H1 (cell line): ENCODE data around the gene CASK. TPM values are rescaled to one million over a fixed set of nuclear protein-coding genes. Genes with fewer than 3 reads are reported as not detected.

Experiments
- CTCF ChIA-PET: fragments of 300-600 bp; sonication (Branson Sonifier 250); formaldehyde crosslinking; loops from one replicate; lab custom pipeline; 2021; ENCODE audit not compliant: partially characterized antibody; lab: Charles Lee
- POLR2A ChIA-PET: fragments of 300-600 bp; sonication (Branson Sonifier 250); formaldehyde crosslinking; loops from one replicate; lab custom pipeline; 2021; ENCODE audit warnings: inconsistent platforms; ENCODE audit not compliant: partially characterized antibody; lab: Charles Lee
- DNase-seq, 2 experiments: peaks; one replicate each; pipeline versions ENCODE4 v3.0.0 to v3.0.0-alpha.2; 2010 to 2022; ENCODE audit warnings: low spot score in 2 of 2, low read depth in 1 of 2, mixed read lengths in 1 of 2
- FAIRE-seq: peaks from 2 replicates; lab custom pipeline; 2011; peaks lifted over from hg19 to GRCh38; lab: Jason Lieb, UNC
- H2AFZ ChIP-seq: 2 replicates; pipeline ENCODE4 v1.8.1; 2012; ENCODE audit warnings: low read length, inconsistent platforms
- H2AK5ac ChIP-seq: 2 replicates; pipeline ENCODE4 v1.6.1; 2013; ENCODE audit warnings: low read depth, low read length
- H2BK120ac ChIP-seq: replicated peaks from 2 replicates; pipeline ENCODE3; 2013; ENCODE audit warnings: low read depth, low read length, inconsistent platforms
- H2BK12ac ChIP-seq: 2 replicates; pipeline ENCODE4 v1.6.1; 2013; ENCODE audit warnings: low read depth, low read length
- H2BK15ac ChIP-seq: 2 replicates; pipeline ENCODE4 v1.6.1; 2013; ENCODE audit warnings: low read length
- H2BK20ac ChIP-seq: 2 replicates; pipeline ENCODE4 v1.6.1; 2013; ENCODE audit warnings: low read length
- H2BK5ac ChIP-seq: 2 replicates; pipeline ENCODE4 v1.6.1; 2013; ENCODE audit warnings: low read depth, low read length
- H3K14ac ChIP-seq: 2 replicates; pipeline ENCODE4 v1.6.1; 2013; ENCODE audit warnings: inconsistent platforms; ENCODE audit not compliant: insufficient read length
- H3K18ac ChIP-seq: 2 replicates; pipeline ENCODE4 v1.6.1; 2013; ENCODE audit warnings: low read length; ENCODE audit errors: extremely low read depth
- H3K23ac ChIP-seq: 2 replicates; pipeline ENCODE4 v1.6.1; 2013; ENCODE audit warnings: inconsistent platforms; ENCODE audit not compliant: insufficient read length
- H3K23me2 ChIP-seq: 2 replicates; pipeline ENCODE4 v1.6.1; 2013; ENCODE audit warnings: low read depth, low read length
- H3K27ac ChIP-seq: 2 replicates; pipeline ENCODE4 v1.6.1; 2011; ENCODE audit warnings: low read depth, low read length, inconsistent platforms
- H3K27me3 ChIP-seq, 4 experiments: replicated peaks in 1 of 4; 1 replicate in 1 of 4; 2 replicates in 3 of 4; pipeline versions ENCODE4 v1.6.1 to v1.8.1; 2011 to 2013; ENCODE audit warnings: low read length in 3 of 4, mild to moderate bottlenecking in 3 of 4, inconsistent platforms in 2 of 4, mixed read lengths in 2 of 4, moderate library complexity in 1 of 4; ENCODE audit not compliant: control insufficient read depth in 3 of 4, insufficient read depth in 3 of 4; ENCODE audit errors: extremely low read depth in 1 of 4
- H3K36me3 ChIP-seq, 4 experiments: 2 replicates each; pipeline versions ENCODE4 v1.6.1 to v1.8.1; 2011 to 2013; ENCODE audit warnings: mild to moderate bottlenecking in 4 of 4, low read length in 3 of 4, moderate library complexity in 2 of 4, control low read depth in 1 of 4, inconsistent platforms in 1 of 4; ENCODE audit not compliant: insufficient read depth in 4 of 4, control insufficient read depth in 2 of 4
- H3K4ac ChIP-seq: replicated peaks from 2 replicates; pipeline ENCODE3; 2013; ENCODE audit warnings: low read length, low read depth, mixed read lengths, inconsistent platforms; ENCODE audit not compliant: insufficient read length
- H3K4me1 ChIP-seq, 4 experiments: replicated peaks in 1 of 4; 1 replicate in 1 of 4; 2 replicates in 3 of 4; pipeline versions ENCODE4 v1.6.1 to v1.8.1; 2011 to 2013; ENCODE audit warnings: low read length in 3 of 4, inconsistent platforms in 2 of 4, mixed read lengths in 1 of 4; ENCODE audit not compliant: insufficient read depth in 4 of 4, control insufficient read depth in 3 of 4
- H3K4me2 ChIP-seq, 2 experiments: 2 replicates each; pipeline versions ENCODE4 v1.6.1 to v1.8.1; 2011 to 2013; ENCODE audit warnings: low read depth in 2 of 2, low read length in 2 of 2, control low read depth in 1 of 2, inconsistent platforms in 1 of 2, mild to moderate bottlenecking in 1 of 2; ENCODE audit not compliant: insufficient read depth in 1 of 2
- H3K4me3 ChIP-seq, 4 experiments: fragments of 200-600, 300-600 bp in 1 of 4; sonication (generic), shearing (Covaris generic), sonication (Bioruptor Twin) in 1 of 4; 2 replicates each; pipeline versions ENCODE4 v1.5.1 to v1.8.1; 2011 to 2016; ENCODE audit warnings: low read length in 4 of 4, low read depth in 3 of 4, control low read depth in 2 of 4, inconsistent platforms in 2 of 4, mild to moderate bottlenecking in 2 of 4, mixed read lengths in 1 of 4, moderate library complexity in 1 of 4; ENCODE audit not compliant: insufficient read depth in 2 of 4; ENCODE audit errors: extremely low read depth in 1 of 4
- H3K56ac ChIP-seq: replicated peaks from 2 replicates; pipeline ENCODE3; 2013; ENCODE audit warnings: low read depth, mild to moderate bottlenecking, mixed read lengths, low read length, inconsistent platforms; ENCODE audit not compliant: insufficient read length
- H3K79me1 ChIP-seq: 2 replicates; pipeline ENCODE4 v1.6.1; 2013; ENCODE audit warnings: low read depth, low read length, control low read depth
- H3K79me2 ChIP-seq, 2 experiments: 2 replicates each; pipeline versions ENCODE4 v1.6.1 to v1.8.1; 2012 to 2013; ENCODE audit warnings: low read length in 2 of 2, mild to moderate bottlenecking in 2 of 2, inconsistent platforms in 1 of 2; ENCODE audit not compliant: insufficient read depth in 2 of 2, control insufficient read depth in 1 of 2
- H3K9ac ChIP-seq, 4 experiments: replicated peaks in 1 of 4; 1 replicate in 1 of 4; 2 replicates in 3 of 4; pipeline versions ENCODE4 v1.6.1 to v1.8.1; 2011 to 2013; ENCODE audit warnings: low read depth in 3 of 4, low read length in 3 of 4, control low read depth in 2 of 4, mild to moderate bottlenecking in 2 of 4, moderate library complexity in 2 of 4, inconsistent platforms in 1 of 4; ENCODE audit errors: extremely low read depth in 1 of 4
- H3K9me3 ChIP-seq, 2 experiments: 2 replicates each; pipeline versions ENCODE4 v1.6.1 to v1.8.1; 2012 to 2013; ENCODE audit warnings: mild to moderate bottlenecking in 2 of 2, moderate library complexity in 2 of 2, control low read depth in 1 of 2, inconsistent platforms in 1 of 2, low read depth in 1 of 2, low read length in 1 of 2, mixed read lengths in 1 of 2; ENCODE audit not compliant: insufficient read depth in 2 of 2
- H4K20me1 ChIP-seq, 2 experiments: replicated peaks in 1 of 2; 2 replicates each; pipeline versions ENCODE3 to v1.8.1; 2011 to 2013; ENCODE audit warnings: inconsistent platforms in 2 of 2, low read length in 2 of 2, mild to moderate bottlenecking in 1 of 2; ENCODE audit not compliant: insufficient read depth in 2 of 2, control insufficient read depth in 1 of 2
- H4K5ac ChIP-seq: 2 replicates; pipeline ENCODE4 v1.6.1; 2013; ENCODE audit warnings: low read length, low read depth, mixed read lengths, inconsistent platforms; ENCODE audit not compliant: insufficient read length
- H4K8ac ChIP-seq: 2 replicates; pipeline ENCODE4 v1.8.0; 2013; ENCODE audit warnings: mild to moderate bottlenecking, moderate library complexity, low read length, inconsistent platforms; ENCODE audit not compliant: insufficient read depth; ENCODE audit errors: extremely low read depth
- H4K91ac ChIP-seq: replicated peaks from 2 replicates; pipeline ENCODE3; 2013; ENCODE audit warnings: low read length, mixed read lengths, inconsistent platforms; ENCODE audit not compliant: insufficient read length
- CREB1 ChIP-seq: IDR thresholded peaks from 2 replicates; pipeline ENCODE4 v1.6.1; 2012; ENCODE audit warnings: inconsistent platforms
- HDAC6 ChIP-seq: IDR thresholded peaks from one replicate; pipeline ENCODE4 v1.7.1; 2012; ENCODE audit warnings: low read depth, mild to moderate bottlenecking, inconsistent platforms, low read length, moderate library complexity
- SAP30 ChIP-seq: fragments of 300-600 bp; sonication (generic); IDR thresholded peaks from 2 replicates; pipeline ENCODE4 v1.7.1; 2012; ENCODE audit warnings: low read length, moderate library complexity, mild to moderate bottlenecking, inconsistent platforms; ENCODE audit not compliant: insufficient read depth, insufficient replicate concordance
- SIN3A ChIP-seq, 2 experiments: IDR thresholded peaks in 1 of 2; conservative IDR thresholded peaks in 1 of 2; 2 replicates each; pipeline ENCODE4 v1.6.1; 2011 to 2012; ENCODE audit warnings: low read length in 2 of 2, improper control_type of control experiment in 1 of 2, low read depth in 1 of 2, mild to moderate bottlenecking in 1 of 2
- WGBS, 2 experiments: shearing (Covaris generic) in 1 of 2; methylation state at CpG; one replicate each; pipeline versions ENCODE4 v1.1.6 to v1.1.7; 2013 to 2015; ENCODE audit warnings: low lambda C conversion rate in 2 of 2, mixed read lengths in 2 of 2, inconsistent platforms in 1 of 2, low coverage in 1 of 2, missing lambda C conversion rate in 1 of 2; ENCODE audit not compliant: insufficient replicate concordance in 2 of 2, insufficient coverage in 1 of 2, insufficient read length in 1 of 2; ENCODE audit errors: extremely low coverage in 1 of 2, missing lambda C conversion rate in 1 of 2; 5-methylcytosine and 5-hydroxymethylcytosine counted together
- polyA plus RNA-seq, 7 experiments: library from polyadenylated mRNA; depleted of rRNA in 3 of 7; stranded (reverse) in 5 of 7; unstranded in 2 of 7; fragments of >200 nt in 5 of 7; fragments of 200-250 nt in 2 of 7; gene quantifications; 1 replicate in 5 of 7; 2 replicates in 1 of 7; 4 replicates in 1 of 7; pipeline versions ENCODE4 v1.2.1 to v1.2.3, GENCODE V29; 2011 to 2013; ENCODE audit warnings: missing spikeins in 2 of 7, mixed read lengths in 2 of 7
- total RNA-seq: library from RNA; stranded (reverse); fragmentation: NEBNext Ultra II Directional; extraction: Animal tissue kit (Norgen Biotek cat#: 25700); gene quantifications from 2 replicates; pipeline ENCODE4 v1.2.1, GENCODE V29; 2021

The CASK gene
- total and polyA plus RNA-seq, 2 of the 8 experiments (the other 6 are each of a cell fraction or from before 2014, with no cell fraction given), result 21.6 to 55.1 TPM

GRCh38 chrX:41686788-41687187 lies 236.6 kb downstream of the CASK start:
- H3K79me2 ChIP-seq, result no peaks in the 10 kb centered on the region
- H3K9me3 ChIP-seq, result no peaks in the 10 kb centered on the region
- H2BK120ac ChIP-seq, result no peak overlapping the region
- no peaks in the 10 kb centered on the region for H3K4me1 ChIP-seq
- no peak for TF ChIP-seq CREB1
- no peak for TF ChIP-seq HDAC6
- no peak for TF ChIP-seq SIN3A (conservative IDR thresholded peaks at IDR 0.05 in 1 of 2, IDR thresholded peaks at IDR 0.05 in 1 of 2; ENCODE audit: low read depth in 1 of 2, low read length in 2 of 2)
- no peak for TF ChIP-seq SAP30
- no peaks in the 10 kb centered on the region for H4K20me1 ChIP-seq
- 89% methylated on average over 4 of the region's 4 CpGs; no CpG with 5 or more reads in 1 of the 2 experiments for WGBS, 2 experiments
- no peak overlapping the region for H4K8ac ChIP-seq
- no peak overlapping the region for H3K4me2 ChIP-seq
- H3K27me3 ChIP-seq, result no peaks in the 10 kb centered on the region
- H4K91ac ChIP-seq, result no peak overlapping the region
- no peak overlapping the region for H2AK5ac ChIP-seq
- H2BK5ac ChIP-seq, result no peak overlapping the region
- CTCF ChIA-PET, result no interaction called here
- H3K14ac ChIP-seq, result no peak overlapping the region
- POLR2A ChIA-PET, result no interaction called here
- no peak overlapping the region for H3K9ac ChIP-seq
- H3K79me1 ChIP-seq, result no peaks in the 10 kb centered on the region
- no peak overlapping the region for H2BK12ac ChIP-seq
- H3K4ac ChIP-seq, result no peak overlapping the region
- no peak overlapping the region for H3K18ac ChIP-seq
- FAIRE-seq (no peak), DNase-seq (no peak)
- no peak overlapping the region for H4K5ac ChIP-seq
- no peak overlapping the region for H3K23ac ChIP-seq
- H2BK15ac ChIP-seq, result no peak overlapping the region
- H3K23me2 ChIP-seq, result no peaks in the 10 kb centered on the region
- no peak overlapping the region for H2BK20ac ChIP-seq
- H2AFZ ChIP-seq, result no peak overlapping the region
- H3K56ac ChIP-seq, result no peak overlapping the region
- no peak overlapping the region for H3K4me3 ChIP-seq
- no peaks in the 10 kb centered on the region for H3K36me3 ChIP-seq
- no peak overlapping the region for H3K27ac ChIP-seq
